Effector memory CD4-positive, alpha-beta T cell (primary cell): ENCODE results near the gene CCND3.

Experiments used
- DNase-seq, 3 donors: peaks; one replicate each; pipeline ENCODE4 v3.0.0-alpha.2; 2020
- H3K27ac ChIP-seq: 2 replicates; pipeline ENCODE4 v1.7.0; 2013; ENCODE audit warnings: mild to moderate bottlenecking, low read length, moderate library complexity; ENCODE audit not compliant: insufficient read depth, poor library complexity, severe bottlenecking
- H3K27me3 ChIP-seq: replicated peaks from 2 replicates; pipeline ENCODE4 v1.7.0; 2013; ENCODE audit warnings: mild to moderate bottlenecking, low read length; ENCODE audit not compliant: insufficient read depth, control insufficient read depth, poor library complexity, severe bottlenecking
- H3K36me3 ChIP-seq: 2 replicates; pipeline ENCODE4 v1.7.0; 2013; ENCODE audit warnings: mild to moderate bottlenecking, low read length, moderate library complexity; ENCODE audit not compliant: control insufficient read depth, insufficient read depth
- H3K4me1 ChIP-seq: 2 replicates; pipeline ENCODE4 v1.7.0; 2013; ENCODE audit warnings: low read length, mild to moderate bottlenecking; ENCODE audit not compliant: control insufficient read depth, insufficient read depth, poor library complexity, severe bottlenecking
- H3K4me3 ChIP-seq: 2 replicates; pipeline ENCODE4 v1.7.0; 2013; ENCODE audit warnings: low read length, low read depth, mild to moderate bottlenecking; ENCODE audit not compliant: insufficient read depth, poor library complexity, severe bottlenecking
- H3K9me3 ChIP-seq: 2 replicates; pipeline ENCODE4 v1.7.0; 2013; ENCODE audit warnings: mild to moderate bottlenecking, low read length, moderate library complexity; ENCODE audit not compliant: control insufficient read depth

Gene CCND3

DNA sequence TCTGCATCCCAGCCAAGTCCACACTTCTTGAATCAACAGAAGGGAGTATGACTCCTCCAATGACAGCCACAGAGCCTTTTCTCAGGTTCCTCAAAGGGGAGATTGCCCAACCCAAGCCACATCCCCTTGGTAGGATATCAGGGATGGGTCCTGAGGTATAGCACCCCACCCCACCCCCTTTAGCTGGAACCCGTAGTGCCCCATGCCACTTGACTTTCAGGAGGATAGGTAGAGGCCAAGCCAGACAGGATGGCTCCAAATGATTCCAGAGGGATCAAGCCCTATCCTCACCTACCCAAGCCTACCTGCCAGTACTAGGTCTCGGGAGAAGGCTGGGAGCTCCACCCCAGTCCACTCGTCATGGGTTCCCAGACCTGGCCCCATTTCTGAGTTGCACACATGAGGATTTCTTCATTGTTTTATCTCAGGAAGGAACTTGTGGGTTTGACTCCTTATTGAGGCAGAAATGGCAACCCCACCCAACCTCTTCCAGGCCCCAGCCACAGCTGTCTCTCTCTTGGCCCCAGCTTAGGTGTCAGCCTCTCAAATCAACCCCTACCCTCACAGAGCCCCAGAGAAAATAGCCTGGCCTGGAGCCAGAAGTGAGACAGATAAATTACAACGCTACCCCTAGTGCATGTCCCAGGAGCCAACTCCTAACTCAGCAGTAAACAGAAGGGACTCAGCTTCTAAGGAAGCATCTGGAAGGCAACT is 3.6 kb downstream of the CCND3 start:
- Histone ChIP-seq H3K9me3 (no peaks in the 10 kb centered on the region), H3K4me1 (peaks cover 67% of the 10 kb centered on the region), H3K27ac (peak overlapping the region; percentile 75), H3K4me3 (peak overlapping the region; percentile 30), H3K36me3 (peaks cover 34% of the 10 kb centered on the region), H3K27me3 (no peaks in the 10 kb centered on the region)
- peak; percentile 34 to 60 (median 37) for DNase-seq

DNA sequence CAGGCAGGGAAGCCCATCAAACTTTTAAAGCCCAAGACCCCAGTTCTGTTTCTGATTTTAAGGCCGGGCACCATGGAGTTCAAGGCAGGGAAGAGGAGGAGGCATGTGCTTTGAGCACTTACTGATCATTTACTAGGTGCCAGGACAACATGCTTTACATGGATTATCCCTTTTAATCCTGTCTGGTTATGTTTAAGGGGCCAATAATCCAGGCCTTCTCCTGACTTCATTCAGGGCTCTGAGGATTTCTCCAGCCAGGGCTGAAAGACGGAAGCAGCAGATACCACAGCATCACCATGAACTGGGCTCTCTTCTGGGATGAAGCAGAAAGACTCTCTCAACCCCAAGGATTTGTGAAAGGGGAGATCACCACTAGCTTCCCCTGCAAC is 4.1 kb downstream of the CCND3 start:
- H3K27ac ChIP-seq = peak overlapping the region; percentile 75
- H3K36me3 ChIP-seq = peaks cover 39% of the 10 kb centered on the region
- H3K9me3 ChIP-seq = no peaks in the 10 kb centered on the region
- no peaks in the 10 kb centered on the region for H3K27me3 ChIP-seq
- peak overlapping the region; percentile 30 for H3K4me3 ChIP-seq
- peaks cover 65% of the 10 kb centered on the region for H3K4me1 ChIP-seq
- no peak for DNase-seq

DNA sequence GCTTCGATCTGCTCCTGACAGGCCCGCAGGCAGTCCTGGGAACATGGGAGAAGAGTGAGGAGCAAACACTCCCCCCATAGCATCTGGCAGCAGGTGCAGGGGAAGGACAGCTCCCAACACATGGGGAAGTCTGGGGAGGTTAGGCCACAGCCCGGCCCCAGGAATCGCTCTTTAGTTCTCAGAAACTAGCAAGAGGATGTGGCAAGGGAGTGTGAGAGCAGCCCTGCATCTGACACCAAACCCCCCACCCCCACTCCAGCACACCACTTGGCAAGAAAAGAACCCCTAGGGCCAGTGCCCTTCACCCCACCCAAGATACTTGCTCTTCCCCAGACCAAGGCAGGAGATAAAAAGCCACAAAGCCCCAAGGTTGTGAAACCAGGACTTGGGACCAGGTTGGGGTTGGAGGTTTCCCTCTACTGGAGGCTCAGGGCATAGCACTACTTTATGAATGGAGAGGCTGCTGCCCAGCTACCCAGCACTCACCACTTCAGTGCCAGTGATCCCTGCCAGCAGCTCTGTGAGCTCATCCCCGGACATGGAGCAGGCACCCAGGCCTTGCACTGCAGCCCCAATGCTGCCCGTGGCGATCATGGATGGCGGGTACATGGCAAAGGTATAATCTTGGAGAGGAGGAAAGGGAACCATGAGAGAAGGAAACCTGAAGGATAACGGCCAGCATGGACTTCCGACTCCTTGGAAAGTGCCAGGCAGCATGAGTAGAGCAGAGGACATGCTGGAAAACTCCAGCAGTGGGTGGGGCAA is 5.4 kb downstream of the CCND3 start:
- H3K36me3 ChIP-seq = peaks cover 51% of the 10 kb centered on the region
- H3K27ac ChIP-seq = peak overlapping the region; percentile 57
- H3K9me3 ChIP-seq = no peaks in the 10 kb centered on the region
- no peaks in the 10 kb centered on the region for H3K27me3 ChIP-seq
- H3K4me3 ChIP-seq = no peak overlapping the region
- peaks cover 60% of the 10 kb centered on the region for H3K4me1 ChIP-seq
- DNase-seq = peak; percentile 58 to 66 (median 65)

DNA sequence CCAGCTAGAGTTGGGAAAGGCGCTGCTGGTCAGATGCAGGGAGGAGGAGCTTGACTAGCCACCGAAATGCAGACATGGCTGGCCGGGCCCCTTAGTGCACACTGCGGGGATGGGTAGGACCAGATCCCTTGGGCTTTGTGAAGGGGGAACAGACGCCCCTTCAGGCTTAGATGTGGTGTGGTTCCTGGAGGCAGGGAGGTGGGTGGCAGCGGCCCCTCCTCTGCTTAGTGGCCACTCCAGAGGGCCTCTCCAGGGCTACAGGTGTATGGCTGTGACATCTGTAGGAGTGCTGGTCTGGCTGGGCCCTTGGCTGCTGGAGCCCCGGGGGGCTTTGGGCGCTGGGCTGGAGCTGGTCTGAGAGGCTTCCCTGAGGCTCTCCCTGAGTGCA is 5.9 kb downstream of the CCND3 start:
- H3K9me3 ChIP-seq = no peaks in the 10 kb centered on the region
- H3K27ac ChIP-seq = peak overlapping the region; percentile 57
- no peaks in the 10 kb centered on the region for H3K27me3 ChIP-seq
- H3K4me3 ChIP-seq = no peak overlapping the region
- no peak for DNase-seq
- peaks cover 57% of the 10 kb centered on the region for H3K36me3 ChIP-seq
- peaks cover 60% of the 10 kb centered on the region for H3K4me1 ChIP-seq

DNA sequence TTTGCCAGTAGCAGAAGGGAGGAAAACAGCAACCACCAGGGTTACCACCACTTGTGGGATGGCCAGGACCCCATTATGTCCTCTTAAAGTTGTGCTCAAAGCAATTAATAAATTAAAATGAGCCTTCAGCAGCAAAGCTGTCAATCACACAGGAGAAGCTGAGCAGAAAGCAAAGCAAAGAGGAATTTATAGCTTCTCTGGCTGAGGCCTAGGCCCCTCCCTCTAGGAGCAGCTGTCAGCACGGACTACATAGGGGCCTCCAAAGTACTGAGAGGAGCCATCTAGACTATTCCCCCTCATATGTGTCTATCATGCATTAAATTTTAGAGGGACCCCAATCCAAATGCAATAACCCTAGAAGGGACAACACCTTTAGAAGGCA is 6.4 kb downstream of the CCND3 start:
- peak overlapping the region; percentile 57 for H3K27ac ChIP-seq
- no peak overlapping the region for H3K4me3 ChIP-seq
- peaks cover 62% of the 10 kb centered on the region for H3K36me3 ChIP-seq

DNA sequence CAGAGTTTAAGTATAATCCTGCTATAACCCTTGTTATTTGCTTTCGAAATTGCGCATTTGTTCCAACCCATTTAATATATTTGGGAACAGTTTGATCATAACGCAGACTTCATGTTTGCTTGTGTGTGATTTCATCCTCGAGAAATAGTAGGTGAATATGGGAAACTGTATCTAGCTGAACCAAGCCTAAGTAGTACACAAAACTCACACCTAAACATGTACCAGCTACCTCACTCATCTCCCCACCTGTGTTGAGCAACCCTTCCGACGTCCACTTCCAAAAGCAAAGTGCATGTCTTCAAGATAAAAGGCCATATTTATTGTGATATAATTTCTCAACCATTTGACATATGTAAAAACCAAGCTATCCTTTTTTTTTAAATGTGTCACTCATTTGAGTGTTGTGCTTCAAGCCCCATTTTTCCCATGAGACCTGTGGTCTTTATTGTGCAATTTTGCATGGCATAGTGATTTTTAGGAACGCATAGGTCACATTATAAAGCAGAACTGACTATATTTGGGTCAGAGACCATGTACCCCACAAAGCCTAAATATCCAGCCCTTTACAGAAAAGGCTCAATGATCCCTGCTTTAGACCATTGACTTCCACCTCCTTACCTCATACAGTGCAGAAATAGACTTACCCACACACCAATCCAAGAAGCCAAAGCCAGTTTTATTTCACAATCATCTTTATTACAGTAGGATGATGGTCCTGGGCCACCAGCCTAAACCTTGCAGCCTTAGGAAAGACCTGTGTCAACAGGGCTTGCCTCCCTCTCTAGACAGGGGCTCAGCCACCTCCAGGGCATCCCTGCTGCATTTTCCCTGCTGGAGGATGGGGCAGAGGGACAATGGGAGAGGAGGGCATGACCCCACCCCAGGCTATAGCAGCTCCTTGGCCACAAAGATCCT is 7.1 kb downstream of the CCND3 start:
- Histone ChIP-seq H3K36me3 (peaks cover 66% of the 10 kb centered on the region), H3K4me3 (no peak overlapping the region), H3K27ac (no peak overlapping the region), H3K27me3 (no peaks in the 10 kb centered on the region), H3K4me1 (peaks cover 49% of the 10 kb centered on the region), H3K9me3 (no peaks in the 10 kb centered on the region)
- DNase-seq = no peak

More for the DNA sequence above, 6.4 kb downstream of the CCND3 start:
- Histone ChIP-seq H3K4me1 (peaks cover 56% of the 10 kb centered on the region), H3K27me3 (no peaks in the 10 kb centered on the region), H3K9me3 (no peaks in the 10 kb centered on the region)
- DNase-seq = no peak

DNA sequence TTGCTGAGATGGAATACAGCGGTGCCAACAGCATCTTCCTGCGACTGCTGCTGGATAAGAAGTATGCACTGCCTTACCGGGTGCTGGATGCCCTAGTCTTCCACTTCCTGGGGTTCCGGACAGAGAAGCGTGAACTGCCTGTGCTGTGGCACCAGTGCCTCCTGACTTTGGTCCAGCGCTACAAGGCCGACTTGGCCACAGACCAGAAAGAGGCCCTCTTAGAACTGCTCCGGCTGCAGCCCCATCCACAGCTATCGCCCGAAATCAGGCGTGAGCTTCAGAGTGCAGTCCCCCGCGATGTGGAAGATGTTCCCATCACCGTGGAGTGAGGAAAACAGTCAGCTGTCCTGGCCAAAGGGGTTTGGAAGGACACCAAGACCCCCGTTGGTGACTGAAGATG is 9.2 kb downstream of the CCND3 start:
- no peak for DNase-seq
- H3K4me1 ChIP-seq = peaks cover 28% of the 10 kb centered on the region
- H3K9me3 ChIP-seq = no peaks in the 10 kb centered on the region
- no peaks in the 10 kb centered on the region for H3K27me3 ChIP-seq
- no peak overlapping the region for H3K4me3 ChIP-seq
- peaks cover 71% of the 10 kb centered on the region for H3K36me3 ChIP-seq
- no peak overlapping the region for H3K27ac ChIP-seq

DNA sequence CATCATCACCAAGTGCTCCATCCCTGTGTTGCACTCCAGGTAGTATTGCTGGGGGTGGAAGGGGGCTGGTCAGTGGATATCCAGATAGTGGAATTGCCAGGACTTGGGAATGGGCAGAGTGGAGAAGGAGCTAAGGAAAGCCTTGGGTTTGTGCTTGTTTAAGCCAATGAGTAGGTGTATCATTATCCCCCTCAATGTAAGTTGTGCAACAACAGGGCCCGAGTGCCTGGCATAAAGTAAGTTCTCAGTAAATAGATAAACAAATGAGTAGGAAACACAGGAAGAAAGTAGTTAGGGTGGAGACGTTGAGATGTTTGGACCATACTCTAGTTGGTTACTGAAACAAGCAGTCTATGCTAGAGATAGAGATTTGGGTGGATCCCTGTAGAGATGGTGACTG is 9.8 kb downstream of the CCND3 start:
- Histone ChIP-seq H3K27ac (no peak overlapping the region), H3K4me1 (peaks cover 22% of the 10 kb centered on the region), H3K9me3 (no peaks in the 10 kb centered on the region), H3K27me3 (no peaks in the 10 kb centered on the region), H3K4me3 (no peak overlapping the region), H3K36me3 (peaks cover 70% of the 10 kb centered on the region)
- DNase-seq = no peak

DNA sequence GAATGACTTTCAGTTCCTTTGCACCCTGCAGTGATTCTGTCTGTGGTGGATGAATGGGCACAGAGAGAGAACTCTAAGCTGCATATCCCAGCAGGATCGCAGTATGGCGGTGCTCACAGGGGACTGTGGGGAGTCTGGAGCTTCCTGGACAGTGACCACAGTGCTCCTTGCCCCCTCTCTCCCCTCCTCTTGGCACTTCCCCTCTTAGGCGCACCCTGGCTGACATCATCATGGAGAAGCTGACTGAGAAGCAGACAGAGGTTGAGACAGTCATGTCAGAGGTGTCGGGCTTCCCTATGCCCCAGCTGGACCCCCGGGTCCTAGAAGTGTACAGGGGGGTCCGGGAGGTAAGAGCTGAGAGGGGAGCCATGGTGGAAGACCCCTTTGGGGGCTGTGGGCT is 11.7 kb downstream of the CCND3 start:
- Histone ChIP-seq H3K4me3 (no peak overlapping the region), H3K27ac (no peak overlapping the region), H3K36me3 (peaks cover 57% of the 10 kb centered on the region), H3K27me3 (no peaks in the 10 kb centered on the region), H3K4me1 (peaks cover 3% of the 10 kb centered on the region), H3K9me3 (no peaks in the 10 kb centered on the region)
- DNase-seq = no peak
